ENCODE measurements around the gene SWSAP1. TPM values are rescaled to one million over a fixed set of nuclear protein-coding genes. Genes with fewer than 3 reads are reported as not detected.

Gene SWSAP1
- total RNA-seq, 1 donor from 2014 or later: 1.7 TPM

DNA sequence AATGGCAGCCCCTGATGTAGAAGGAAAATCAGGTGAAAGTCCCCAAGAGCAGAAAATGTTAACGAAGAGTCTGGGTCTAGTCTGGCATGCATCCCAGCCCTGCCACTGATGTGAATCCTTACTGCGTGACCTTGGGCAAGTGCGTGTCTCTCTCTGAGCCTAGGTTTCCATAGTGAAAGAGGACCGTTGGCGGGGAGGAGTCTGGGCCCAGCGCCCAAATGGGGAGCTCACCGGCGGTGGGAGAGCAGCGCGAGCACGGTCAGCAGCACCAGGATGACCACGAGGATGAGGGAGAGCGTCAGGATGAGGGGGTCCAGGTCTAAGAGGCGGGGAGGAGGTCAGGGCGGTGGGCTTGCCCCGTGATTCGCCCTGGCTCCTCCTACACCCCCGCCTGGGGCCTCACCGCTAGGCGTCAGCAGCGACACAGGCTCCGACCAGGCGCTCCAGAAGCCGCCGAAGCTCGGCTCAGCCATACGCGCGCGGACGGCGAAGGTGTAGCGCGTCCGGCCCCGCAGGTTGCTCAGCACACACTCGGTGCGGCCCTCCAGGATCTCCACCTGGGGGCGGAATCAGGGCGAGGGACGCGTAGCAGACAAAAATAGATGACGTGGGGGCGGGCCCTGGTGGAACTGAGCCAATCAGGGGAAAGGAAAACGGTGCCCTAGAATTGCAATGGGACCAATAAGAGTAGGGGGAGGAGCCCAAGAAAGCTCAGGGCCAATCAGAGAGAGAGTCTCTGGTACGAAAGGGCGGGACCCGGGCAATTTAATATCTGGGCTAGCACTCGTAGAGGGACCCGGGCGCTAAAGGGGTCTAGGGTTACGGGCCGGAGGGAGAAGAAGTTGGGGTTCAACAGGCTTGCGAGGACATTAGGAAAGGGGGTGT lies 6.4 kb downstream of the SWSAP1 start:
- H3K27ac Mint-ChIP-seq (ENCODE audit: unreplicated experiment): peak overlapping the region; percentile 91
- H3K27me3 Mint-ChIP-seq (ENCODE audit: low read depth, unreplicated experiment): peaks cover 7% of the 10 kb centered on the region
- peak overlapping the region; percentile 90 for H3K4me3 Mint-ChIP-seq (ENCODE audit: unreplicated experiment)
- Histone ChIP-seq H3K4me2 (ENCODE audit: low read length) (peak overlapping the region; percentile 96), H3K36me3 (ENCODE audit: insufficient read depth, low read length) (no peaks in the 10 kb centered on the region), H3K9me3 (ENCODE audit: insufficient read depth, low read depth, low read length) (no peaks in the 10 kb centered on the region), H3K27ac (ENCODE audit: low read depth, low read length) (peak overlapping the region; percentile 74), H3K4me1 (ENCODE audit: insufficient read depth, low read length) (peaks cover 40% of the 10 kb centered on the region), H3K79me2 (ENCODE audit: insufficient read depth, low read length) (no peaks in the 10 kb centered on the region), H4K20me1 (ENCODE audit: insufficient read depth, low read length) (peaks cover 9% of the 10 kb centered on the region), H3K27me3 (ENCODE audit: insufficient read depth, low read length) (peaks cover 13% of the 10 kb centered on the region), H2AFZ (ENCODE audit: low read depth, low read length) (peak overlapping the region; percentile 94), H3K9ac (ENCODE audit: low read length) (peak overlapping the region; percentile 80), H3K4me3 (ENCODE audit: insufficient read depth, low read depth, low read length) (peak overlapping the region; percentile 69)
- FAIRE-seq: no peak
- peak; percentile 86 for DNase-seq (ENCODE audit: low read depth)
- H3K4me1 Mint-ChIP-seq (ENCODE audit: low read depth, unreplicated experiment): peaks cover 12% of the 10 kb centered on the region
- TF ChIP-seq, protein P1, sequence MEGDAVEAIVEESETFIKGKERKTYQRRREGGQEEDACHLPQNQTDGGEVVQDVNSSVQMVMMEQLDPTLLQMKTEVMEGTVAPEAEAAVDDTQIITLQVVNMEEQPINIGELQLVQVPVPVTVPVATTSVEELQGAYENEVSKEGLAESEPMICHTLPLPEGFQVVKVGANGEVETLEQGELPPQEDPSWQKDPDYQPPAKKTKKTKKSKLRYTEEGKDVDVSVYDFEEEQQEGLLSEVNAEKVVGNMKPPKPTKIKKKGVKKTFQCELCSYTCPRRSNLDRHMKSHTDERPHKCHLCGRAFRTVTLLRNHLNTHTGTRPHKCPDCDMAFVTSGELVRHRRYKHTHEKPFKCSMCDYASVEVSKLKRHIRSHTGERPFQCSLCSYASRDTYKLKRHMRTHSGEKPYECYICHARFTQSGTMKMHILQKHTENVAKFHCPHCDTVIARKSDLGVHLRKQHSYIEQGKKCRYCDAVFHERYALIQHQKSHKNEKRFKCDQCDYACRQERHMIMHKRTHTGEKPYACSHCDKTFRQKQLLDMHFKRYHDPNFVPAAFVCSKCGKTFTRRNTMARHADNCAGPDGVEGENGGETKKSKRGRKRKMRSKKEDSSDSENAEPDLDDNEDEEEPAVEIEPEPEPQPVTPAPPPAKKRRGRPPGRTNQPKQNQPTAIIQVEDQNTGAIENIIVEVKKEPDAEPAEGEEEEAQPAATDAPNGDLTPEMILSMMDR (IDR thresholded peaks at IDR 0.05; ENCODE audit: insufficient read depth, low read depth, low read length): peak; percentile 26
- no peak for TF ChIP-seq EZH2 (IDR thresholded peaks at IDR 0.05; ENCODE audit: insufficient read depth, low read length)
- no peaks in the 10 kb centered on the region for H3K36me3 Mint-ChIP-seq (ENCODE audit: low read depth, unreplicated experiment)
- H3K9me3 Mint-ChIP-seq (ENCODE audit: unreplicated experiment): no peaks in the 10 kb centered on the region

DNA sequence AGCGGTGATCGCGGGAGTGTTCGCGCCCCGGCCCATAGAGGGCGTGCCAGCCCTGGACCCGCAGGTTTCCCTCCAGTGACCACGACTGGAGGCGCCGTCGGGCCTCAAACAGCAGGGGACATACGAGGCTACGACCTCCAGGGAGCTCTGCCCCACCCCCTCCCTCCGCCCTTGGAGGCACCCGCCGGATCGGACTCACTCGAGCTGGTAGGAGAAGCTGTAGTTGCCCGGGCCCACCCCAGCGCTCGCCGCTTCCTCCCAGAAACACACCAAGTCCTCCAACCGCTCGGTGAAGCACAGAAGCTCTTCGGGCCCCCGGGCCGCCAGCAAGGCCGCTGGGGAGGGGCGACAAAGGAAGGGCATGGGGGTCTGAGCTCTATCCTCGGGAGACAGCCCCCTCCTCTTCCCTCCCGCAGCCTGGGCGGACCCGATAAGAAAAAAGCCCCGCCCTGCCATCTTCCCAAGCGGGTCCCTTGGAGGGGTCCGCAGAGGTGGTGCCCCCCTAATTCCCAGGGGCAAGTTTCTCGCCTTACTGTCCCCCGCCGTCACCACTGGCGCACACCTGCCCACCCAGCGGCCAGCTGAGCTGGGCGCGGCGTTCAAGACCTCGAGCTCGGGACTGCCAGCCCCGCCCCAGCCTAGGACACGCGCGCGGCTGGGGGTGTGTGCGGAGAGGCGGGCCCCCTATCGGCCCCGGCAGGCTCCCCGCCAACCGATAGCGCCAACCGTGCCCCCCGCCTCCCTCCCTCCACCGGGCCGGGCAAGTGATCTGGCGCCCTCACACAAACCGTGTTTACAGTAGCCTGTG lies 8.6 kb downstream of the SWSAP1 start:
- no peaks in the 10 kb centered on the region for H3K36me3 ChIP-seq (ENCODE audit: insufficient read depth, low read length)
- H3K9ac ChIP-seq (ENCODE audit: low read length): no peak overlapping the region
- H3K4me1 Mint-ChIP-seq (ENCODE audit: low read depth, unreplicated experiment): peaks cover 6% of the 10 kb centered on the region
- no peaks in the 10 kb centered on the region for H3K9me3 ChIP-seq (ENCODE audit: insufficient read depth, low read depth, low read length)
- peak overlapping the region; percentile 1 for H3K4me3 ChIP-seq (ENCODE audit: insufficient read depth, low read depth, low read length)
- no peak for DNase-seq (ENCODE audit: low read depth)
- no peak for FAIRE-seq
- peaks cover 4% of the 10 kb centered on the region for H4K20me1 ChIP-seq (ENCODE audit: insufficient read depth, low read length)
- H3K27me3 ChIP-seq (ENCODE audit: insufficient read depth, low read length): peaks cover 13% of the 10 kb centered on the region
- H3K4me3 Mint-ChIP-seq (ENCODE audit: unreplicated experiment): peak overlapping the region; percentile 76
- peaks cover 25% of the 10 kb centered on the region for H3K4me1 ChIP-seq (ENCODE audit: insufficient read depth, low read length)
- peak overlapping the region; percentile 41 for H3K27ac Mint-ChIP-seq (ENCODE audit: unreplicated experiment)
- no peak overlapping the region for H3K27ac ChIP-seq (ENCODE audit: low read depth, low read length)
- H3K4me2 ChIP-seq (ENCODE audit: low read length): peak overlapping the region; percentile 69
- H3K27me3 Mint-ChIP-seq (ENCODE audit: low read depth, unreplicated experiment): peaks cover 7% of the 10 kb centered on the region
- H3K9me3 Mint-ChIP-seq (ENCODE audit: unreplicated experiment): no peaks in the 10 kb centered on the region
- no peaks in the 10 kb centered on the region for H3K36me3 Mint-ChIP-seq (ENCODE audit: low read depth, unreplicated experiment)
- H2AFZ ChIP-seq (ENCODE audit: low read depth, low read length): peak overlapping the region; percentile 18
- peak; percentile 91 for TF ChIP-seq EZH2 (IDR thresholded peaks at IDR 0.05; ENCODE audit: insufficient read depth, low read length)
- TF ChIP-seq, protein P1 (IDR thresholded peaks at IDR 0.05; ENCODE audit: insufficient read depth, low read depth, low read length): peak; percentile 25
- H3K79me2 ChIP-seq (ENCODE audit: insufficient read depth, low read length): no peaks in the 10 kb centered on the region

Measured in astrocyte (in vitro differentiated cells and primary cell).